Measurements from ENCODE around the gene RCL1.

RCL1 gene

GRCh38 chr9:4839470-4839912 is 46.7 kb downstream of the RCL1 start:
- H3K4me3 ChIP-seq (ENCODE audit: low read depth, low read length) = no peak overlapping the region

GRCh38 chr9:4840018-4840417 is 47.3 kb downstream of the RCL1 start:
- no peak overlapping the region for H3K4me3 ChIP-seq (ENCODE audit: low read depth, low read length)

GRCh38 chr9:4842213-4842612 is 49.5 kb downstream of the RCL1 start:
- H3K4me3 ChIP-seq (ENCODE audit: low read depth, low read length) = no peak overlapping the region

- no peak overlapping the region for H3K4me3 ChIP-seq (ENCODE audit: low read depth, low read length)
These were observed 50.0 kb downstream of the RCL1 start for GRCh38 chr9:4842734-4843133.

- no peak overlapping the region for H3K4me3 ChIP-seq (ENCODE audit: low read depth, low read length)
These were observed 51.5 kb downstream of the RCL1 start for GRCh38 chr9:4844056-4844838.

GRCh38 chr9:4849369-4849768 is 56.6 kb downstream of the RCL1 start:
- no peak overlapping the region for H3K4me3 ChIP-seq (ENCODE audit: low read depth, low read length)

GRCh38 chr9:4850603-4851310 is 58.0 kb downstream of the RCL1 start:
- H3K4me3 ChIP-seq (ENCODE audit: low read depth, low read length) = no peak overlapping the region

GRCh38 chr9:4852419-4852818 is 59.7 kb downstream of the RCL1 start:
- no peak overlapping the region for H3K4me3 ChIP-seq (ENCODE audit: low read depth, low read length)

GRCh38 chr9:4854265-4854590 is 61.5 kb downstream of the RCL1 start:
- no peak overlapping the region for H3K4me3 ChIP-seq (ENCODE audit: low read depth, low read length)

- H3K4me3 ChIP-seq (ENCODE audit: low read depth, low read length) = no peak overlapping the region
These were observed 63.1 kb downstream of the RCL1 start for GRCh38 chr9:4855841-4856240.

GRCh38 chr9:4857163-4857810 is 64.5 kb downstream of the RCL1 start:
- H3K4me3 ChIP-seq (ENCODE audit: low read depth, low read length) = no peak overlapping the region

GRCh38 chr9:4859035-4859434 is 66.3 kb downstream of the RCL1 start:
- H3K4me3 ChIP-seq (ENCODE audit: low read depth, low read length) = no peak overlapping the region

GRCh38 chr9:4860383-4860782 is 67.6 kb downstream of the RCL1 start:
- no peak overlapping the region for H3K4me3 ChIP-seq (ENCODE audit: low read depth, low read length)

GRCh38 chr9:4861145-4861544 is 68.4 kb downstream of the RCL1 start:
- H3K4me3 ChIP-seq (ENCODE audit: low read depth, low read length) = no peak overlapping the region

GRCh38 chr9:4861736-4862451 is 69.2 kb downstream of the RCL1 start:
- H3K4me3 ChIP-seq (ENCODE audit: low read depth, low read length) = no peak overlapping the region

- no peak overlapping the region for H3K4me3 ChIP-seq (ENCODE audit: low read depth, low read length)
These were observed 69.9 kb downstream of the RCL1 start for GRCh38 chr9:4862506-4863250.

GRCh38 chr9:4864234-4864661 is 71.5 kb downstream of the RCL1 start:
- H3K4me3 ChIP-seq (ENCODE audit: low read depth, low read length) = no peak overlapping the region

GRCh38 chr9:4864698-4865097 is 72.0 kb downstream of the RCL1 start:
- H3K4me3 ChIP-seq (ENCODE audit: low read depth, low read length) = no peak overlapping the region

- no peak overlapping the region for H3K4me3 ChIP-seq (ENCODE audit: low read depth, low read length)
These were observed 72.9 kb downstream of the RCL1 start for GRCh38 chr9:4865681-4866080.

- no peak overlapping the region for H3K4me3 ChIP-seq (ENCODE audit: low read depth, low read length)
These were observed 73.7 kb downstream of the RCL1 start for GRCh38 chr9:4866239-4866969.

All from iPS-11a (cell line).